ENCODE measurements around the gene RAB10.

DNA sequence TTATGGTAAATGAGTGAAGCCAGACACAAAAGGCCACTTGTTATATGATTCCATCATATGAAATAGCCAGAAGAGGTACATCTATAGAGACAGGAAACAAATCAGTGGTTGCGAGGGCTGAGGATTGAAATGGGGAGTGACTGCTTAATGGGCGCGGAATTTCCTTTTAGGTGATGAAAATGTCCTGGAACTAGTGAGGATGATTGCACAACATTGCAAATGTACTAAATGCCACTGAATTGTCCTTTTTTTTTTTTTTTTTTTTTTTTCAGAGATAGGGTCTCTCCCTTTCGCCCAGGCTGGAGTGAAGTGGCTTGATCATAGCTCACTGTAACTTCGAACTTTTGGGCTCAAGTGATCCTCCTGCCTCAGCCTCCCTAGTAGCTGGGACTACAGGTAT lies 123.7 kb downstream of the RAB10 start:
- TF ChIP-seq, protein P1, sequence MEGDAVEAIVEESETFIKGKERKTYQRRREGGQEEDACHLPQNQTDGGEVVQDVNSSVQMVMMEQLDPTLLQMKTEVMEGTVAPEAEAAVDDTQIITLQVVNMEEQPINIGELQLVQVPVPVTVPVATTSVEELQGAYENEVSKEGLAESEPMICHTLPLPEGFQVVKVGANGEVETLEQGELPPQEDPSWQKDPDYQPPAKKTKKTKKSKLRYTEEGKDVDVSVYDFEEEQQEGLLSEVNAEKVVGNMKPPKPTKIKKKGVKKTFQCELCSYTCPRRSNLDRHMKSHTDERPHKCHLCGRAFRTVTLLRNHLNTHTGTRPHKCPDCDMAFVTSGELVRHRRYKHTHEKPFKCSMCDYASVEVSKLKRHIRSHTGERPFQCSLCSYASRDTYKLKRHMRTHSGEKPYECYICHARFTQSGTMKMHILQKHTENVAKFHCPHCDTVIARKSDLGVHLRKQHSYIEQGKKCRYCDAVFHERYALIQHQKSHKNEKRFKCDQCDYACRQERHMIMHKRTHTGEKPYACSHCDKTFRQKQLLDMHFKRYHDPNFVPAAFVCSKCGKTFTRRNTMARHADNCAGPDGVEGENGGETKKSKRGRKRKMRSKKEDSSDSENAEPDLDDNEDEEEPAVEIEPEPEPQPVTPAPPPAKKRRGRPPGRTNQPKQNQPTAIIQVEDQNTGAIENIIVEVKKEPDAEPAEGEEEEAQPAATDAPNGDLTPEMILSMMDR (conservative IDR thresholded peaks at IDR 0.05; ENCODE audit: low read depth, low read length), result no peak
- TF ChIP-seq EZH2 (IDR thresholded peaks at IDR 0.05; ENCODE audit: low read length, unreplicated experiment), result no peak
